NCI-H1436 treated with DMSO at 0.1 percent for 48 hours (cell line): ENCODE measurements around the gene ADH1C.

Source experiments
- DNase-seq: peaks from one replicate; lab custom pipeline; 2025; lab: John Stamatoyannopoulos, UW

Gene ADH1C

DNA sequence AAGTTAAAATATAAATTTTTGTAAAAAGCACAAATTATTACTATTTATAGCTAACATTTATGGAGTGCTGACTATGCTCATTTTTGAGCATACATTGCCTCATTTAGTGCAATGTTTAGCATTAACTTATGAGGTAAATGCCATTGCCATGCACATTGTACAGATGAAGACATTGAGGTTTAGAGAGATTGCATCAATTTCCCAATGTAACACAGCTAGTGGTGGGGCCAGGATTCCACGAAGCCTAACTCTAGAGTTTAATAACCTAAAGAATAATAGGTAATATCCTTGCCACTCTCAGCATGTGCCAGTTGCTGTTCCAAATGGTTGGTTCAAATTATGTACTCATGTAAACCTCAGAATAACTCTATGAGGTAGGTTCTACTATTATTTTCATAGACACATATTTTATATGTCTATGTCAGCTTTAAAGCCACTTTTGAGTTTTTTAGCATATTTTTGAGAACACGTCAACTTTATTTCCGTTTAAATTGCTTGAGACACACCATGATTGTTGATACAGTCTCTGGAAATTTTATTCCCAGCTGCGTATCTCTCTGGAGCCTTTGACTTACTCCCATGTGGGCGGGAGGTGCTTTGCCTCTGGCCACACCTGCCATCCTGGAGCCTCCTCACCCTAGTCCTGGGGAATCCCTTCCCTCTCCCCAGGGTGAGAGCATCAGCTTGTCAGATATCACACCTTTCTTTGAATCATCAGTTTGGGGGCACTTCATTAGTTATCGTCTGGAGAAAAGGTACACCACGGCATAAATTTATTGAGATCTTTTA, 51.0 kb downstream of the ADH1C start:
- DNase-seq = no peak

DNA sequence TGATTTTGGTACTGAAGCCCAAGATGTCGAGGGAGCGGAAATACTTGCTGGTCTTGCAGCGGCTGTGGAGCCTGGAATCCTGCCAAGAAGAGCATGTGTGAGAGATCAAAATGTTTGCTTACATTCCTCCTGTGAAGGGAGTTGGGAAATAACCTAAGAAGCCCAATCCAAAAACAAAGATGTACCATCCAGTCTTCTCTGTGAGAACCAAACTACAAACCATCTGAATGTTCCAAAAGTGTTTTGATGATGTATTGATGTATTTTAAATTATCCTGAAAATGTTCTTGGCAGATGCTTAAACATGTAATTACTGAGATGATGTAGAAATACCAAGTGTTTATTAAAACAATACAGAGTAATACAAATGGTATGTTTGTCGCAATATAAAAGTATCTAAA, 51.6 kb downstream of the ADH1C start:
- DNase-seq = no peak

DNA sequence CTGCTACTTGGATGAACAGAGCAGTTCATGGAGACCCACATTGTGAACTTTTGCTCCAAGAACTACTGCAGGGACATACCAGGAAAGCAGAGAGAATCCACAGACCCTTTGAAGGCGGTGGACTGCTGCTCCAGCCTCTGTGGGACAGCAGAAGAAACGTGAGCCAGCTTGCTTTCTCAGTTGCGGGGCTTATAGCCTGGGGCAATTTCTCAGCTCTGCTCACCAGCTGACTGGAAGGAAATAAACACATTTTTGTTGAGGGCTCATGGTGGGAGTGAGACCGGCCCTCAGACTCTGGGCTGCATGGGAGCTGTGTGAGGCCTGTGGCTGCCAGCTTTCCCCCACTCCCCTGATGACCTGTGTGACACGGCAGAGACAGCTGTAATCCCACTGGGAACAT, 59.2 kb downstream of the ADH1C start:
- no peak for DNase-seq

DNA sequence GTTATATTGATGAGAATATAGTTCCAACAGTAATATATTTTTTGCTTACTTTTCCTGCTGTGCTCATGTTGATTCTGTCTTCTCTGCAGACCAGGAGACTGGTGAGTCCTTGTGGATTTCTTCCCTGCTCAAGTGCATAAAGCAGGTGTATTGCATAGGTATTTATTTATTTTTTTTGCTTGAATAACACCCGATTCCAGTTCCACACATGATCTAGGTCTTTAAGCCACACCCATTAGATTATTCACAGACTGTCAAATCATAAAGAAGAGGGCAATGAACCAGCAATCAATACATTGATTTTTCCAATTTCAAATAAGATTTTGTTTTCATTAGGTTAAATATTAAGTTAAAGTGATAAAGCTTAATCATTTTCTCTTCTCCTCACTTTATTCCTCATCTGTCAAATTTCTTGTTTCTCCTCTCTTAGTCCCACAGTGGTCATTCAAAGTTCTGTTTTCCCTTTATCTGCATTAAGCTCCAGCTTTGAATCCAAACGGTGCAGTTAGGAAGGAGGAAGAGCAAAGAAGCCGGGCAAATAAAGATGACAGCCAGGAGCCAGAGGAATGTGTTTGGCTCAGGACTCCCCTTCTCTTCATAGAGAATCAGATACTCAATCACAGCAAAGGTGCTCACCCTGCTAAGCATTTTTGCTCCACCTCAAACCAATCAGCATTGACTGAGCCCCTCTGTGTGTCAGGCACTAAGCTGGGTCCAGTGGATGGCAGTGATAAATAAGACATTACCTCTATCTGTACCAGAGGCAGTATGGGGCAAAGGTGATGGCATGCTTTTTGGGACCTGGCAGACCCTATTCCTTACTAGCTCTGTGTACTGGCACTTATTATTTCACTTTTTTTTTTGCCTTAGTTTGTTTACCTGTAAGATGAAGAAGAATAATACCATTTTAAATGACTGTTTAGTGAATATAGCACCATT, 61.4 kb downstream of the ADH1C start, which contains the start of gene ADH1A:
ADH1A (minus strand) TSS at position 138 of the 939 bp plus-strand sequence; CDS start at position 67, 71 bp downstream.
- no peak for DNase-seq
